Sigmoid colon (tissue), 7 donors: ENCODE results near the gene MIDN. TPM values are rescaled to one million over a fixed set of nuclear protein-coding genes. Genes with fewer than 3 reads are reported as not detected.

Experiments used
- DNase-seq: peaks from one replicate; pipeline ENCODE4 v3.0.0-alpha.2; 2019
- H3K27ac ChIP-seq, 4 donors: fragments of 200-600 bp; sonication (generic); one replicate each; pipeline ENCODE4 v1.5.1; 2016 to 2019; ENCODE audit warnings: mild to moderate bottlenecking in 1 of 4
- H3K27me3 ChIP-seq, 3 donors: fragments of 200-600 bp; sonication (generic); one replicate each; pipeline ENCODE4 v1.5.1; 2019; ENCODE audit warnings: mild to moderate bottlenecking in 1 of 3
- H3K36me3 ChIP-seq, 4 donors: fragments of 200-600 bp; sonication (generic); one replicate each; pipeline ENCODE4 v1.5.1; 2016 to 2019
- H3K4me1 ChIP-seq, 4 donors: fragments of 200-600 bp; sonication (generic); one replicate each; pipeline ENCODE4 v1.5.1; 2017 to 2019
- H3K4me3 ChIP-seq, 4 donors: fragments of 200-600 bp; sonication (generic); one replicate each; pipeline ENCODE4 v1.5.1; 2017 to 2019; ENCODE audit warnings: mild to moderate bottlenecking in 2 of 4, moderate library complexity in 1 of 4
- H3K9me3 ChIP-seq, 4 donors: fragments of 200-600 bp in 3 of 4; sonication (generic) in 3 of 4; one replicate each; pipeline versions ENCODE4 v1.5.1 to v1.6.1; 2013 to 2019
- EP300 ChIP-seq, 4 donors: sonication (generic); formaldehyde crosslinking; IDR thresholded peaks; one replicate each; pipeline ENCODE4 v1.6.1; 2017; ENCODE audit warnings: antibody characterized with exemption in 4 of 4
- POLR2A ChIP-seq, 2 donors: fragments of 450-650 bp; IDR thresholded peaks; one replicate each; pipeline ENCODE4 v1.6.1; 2016; ENCODE audit warnings: antibody characterized with exemption in 2 of 2, mild to moderate bottlenecking in 2 of 2, moderate library complexity in 2 of 2
- POLR2AphosphoS5 ChIP-seq, 4 donors: sonication (generic); formaldehyde crosslinking; IDR thresholded peaks; one replicate each; pipeline ENCODE4 v1.6.1; 2017; ENCODE audit warnings: antibody characterized with exemption in 4 of 4
- WGBS, 2 donors: extraction: QIAGEN DNeasy Blood & Tissue Kit; methylation state at CpG; one replicate each; pipeline ENCODE4 v1.1.7; 2013; 5-methylcytosine and 5-hydroxymethylcytosine counted together
- intact Hi-C: fragments of 100-400 bp; cut with DNase I; formaldehyde crosslinking; loops from one replicate; pipeline ENCODE4 v1.15.1; 2023
- polyA plus RNA-seq, 3 donors: library from polyadenylated mRNA; stranded (reverse); fragments of 200-250 nt; gene quantifications; one replicate each; pipeline ENCODE4 v1.2.3, GENCODE V29; 2013
- total RNA-seq, 4 donors: library from RNA; depleted of rRNA; stranded (reverse); fragments of >200 nt; gene quantifications; one replicate each; pipeline ENCODE4 v1.1.0, GENCODE V29; 2016
- TF ChIP-seq, protein P1 (sequence below), 4 experiments: fragments of 450-650 bp in 3 of 4; fragments of 200-600 bp in 1 of 4; IDR thresholded peaks; one replicate each; pipeline ENCODE4 v1.5.1; 2016 to 2019; ENCODE audit warnings: antibody characterized with exemption in 4 of 4, mild to moderate bottlenecking in 3 of 4, moderate library complexity in 2 of 4
- donor health status: healthy with polysubstance abuse.
- donor health status: Bipolar disorder and iron deficiency.
- donor health status: healthy.

MIDN gene
- total and polyA plus RNA-seq, 7 donors: 14.6 to 87.0 (median 42.1) TPM

DNA sequence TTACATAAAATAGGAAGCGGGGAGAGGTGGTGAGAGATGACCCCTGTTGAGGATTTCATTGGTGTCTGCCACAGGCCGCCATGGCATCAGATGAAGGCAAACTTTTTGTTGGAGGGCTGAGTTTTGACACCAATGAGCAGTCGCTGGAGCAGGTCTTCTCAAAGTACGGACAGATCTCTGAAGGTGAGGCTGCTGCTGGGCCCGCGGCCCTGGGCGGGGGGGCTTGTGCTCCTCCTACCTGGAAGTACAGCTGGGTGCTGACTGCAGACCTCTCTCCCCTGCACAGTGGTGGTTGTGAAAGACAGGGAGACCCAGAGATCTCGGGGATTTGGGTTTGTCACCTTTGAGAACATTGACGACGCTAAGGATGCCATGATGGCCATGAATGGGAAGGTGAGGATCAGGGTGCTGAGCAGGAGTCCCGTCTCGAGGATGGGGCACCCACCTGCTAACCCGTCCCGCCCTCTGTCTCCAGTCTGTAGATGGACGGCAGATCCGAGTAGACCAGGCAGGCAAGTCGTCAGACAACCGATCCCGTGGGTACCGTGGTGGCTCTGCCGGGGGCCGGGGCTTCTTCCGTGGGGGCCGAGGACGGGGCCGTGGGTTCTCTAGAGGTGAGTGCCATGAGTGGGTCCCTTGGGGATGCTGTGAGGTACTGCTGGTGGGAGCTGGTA is 22.6 kb downstream of the MIDN start:
- no peak for DNase-seq
- Histone ChIP-seq H3K4me3 (peak overlapping the region; percentile 9 to 94 (median 74)), H3K36me3 (peaks cover 35 to 42% (median 41%) of the 10 kb centered on the region in 4 donors), H3K27me3 (no peaks in the 10 kb centered on the region), H3K9me3 (no peaks in the 10 kb centered on the region), H3K27ac (peak overlapping the region; percentile 94 to 100 (median 97)), H3K4me1 (peaks cover 0 to 85% (median 83%) of the 10 kb centered on the region in 4 donors)
- intact Hi-C loops: no loop called here
- 51 to 73% methylated on average over 26 of the region's 26 CpGs for WGBS, 2 donors
- TF ChIP-seq, protein P1, sequence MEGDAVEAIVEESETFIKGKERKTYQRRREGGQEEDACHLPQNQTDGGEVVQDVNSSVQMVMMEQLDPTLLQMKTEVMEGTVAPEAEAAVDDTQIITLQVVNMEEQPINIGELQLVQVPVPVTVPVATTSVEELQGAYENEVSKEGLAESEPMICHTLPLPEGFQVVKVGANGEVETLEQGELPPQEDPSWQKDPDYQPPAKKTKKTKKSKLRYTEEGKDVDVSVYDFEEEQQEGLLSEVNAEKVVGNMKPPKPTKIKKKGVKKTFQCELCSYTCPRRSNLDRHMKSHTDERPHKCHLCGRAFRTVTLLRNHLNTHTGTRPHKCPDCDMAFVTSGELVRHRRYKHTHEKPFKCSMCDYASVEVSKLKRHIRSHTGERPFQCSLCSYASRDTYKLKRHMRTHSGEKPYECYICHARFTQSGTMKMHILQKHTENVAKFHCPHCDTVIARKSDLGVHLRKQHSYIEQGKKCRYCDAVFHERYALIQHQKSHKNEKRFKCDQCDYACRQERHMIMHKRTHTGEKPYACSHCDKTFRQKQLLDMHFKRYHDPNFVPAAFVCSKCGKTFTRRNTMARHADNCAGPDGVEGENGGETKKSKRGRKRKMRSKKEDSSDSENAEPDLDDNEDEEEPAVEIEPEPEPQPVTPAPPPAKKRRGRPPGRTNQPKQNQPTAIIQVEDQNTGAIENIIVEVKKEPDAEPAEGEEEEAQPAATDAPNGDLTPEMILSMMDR (IDR thresholded peaks at IDR 0.05): no peak
- TF ChIP-seq POLR2A (IDR thresholded peaks at IDR 0.05): no peak
- no peak for TF ChIP-seq EP300 (IDR thresholded peaks at IDR 0.05)
- no peak for TF ChIP-seq POLR2AphosphoS5 (IDR thresholded peaks at IDR 0.05)

DNA sequence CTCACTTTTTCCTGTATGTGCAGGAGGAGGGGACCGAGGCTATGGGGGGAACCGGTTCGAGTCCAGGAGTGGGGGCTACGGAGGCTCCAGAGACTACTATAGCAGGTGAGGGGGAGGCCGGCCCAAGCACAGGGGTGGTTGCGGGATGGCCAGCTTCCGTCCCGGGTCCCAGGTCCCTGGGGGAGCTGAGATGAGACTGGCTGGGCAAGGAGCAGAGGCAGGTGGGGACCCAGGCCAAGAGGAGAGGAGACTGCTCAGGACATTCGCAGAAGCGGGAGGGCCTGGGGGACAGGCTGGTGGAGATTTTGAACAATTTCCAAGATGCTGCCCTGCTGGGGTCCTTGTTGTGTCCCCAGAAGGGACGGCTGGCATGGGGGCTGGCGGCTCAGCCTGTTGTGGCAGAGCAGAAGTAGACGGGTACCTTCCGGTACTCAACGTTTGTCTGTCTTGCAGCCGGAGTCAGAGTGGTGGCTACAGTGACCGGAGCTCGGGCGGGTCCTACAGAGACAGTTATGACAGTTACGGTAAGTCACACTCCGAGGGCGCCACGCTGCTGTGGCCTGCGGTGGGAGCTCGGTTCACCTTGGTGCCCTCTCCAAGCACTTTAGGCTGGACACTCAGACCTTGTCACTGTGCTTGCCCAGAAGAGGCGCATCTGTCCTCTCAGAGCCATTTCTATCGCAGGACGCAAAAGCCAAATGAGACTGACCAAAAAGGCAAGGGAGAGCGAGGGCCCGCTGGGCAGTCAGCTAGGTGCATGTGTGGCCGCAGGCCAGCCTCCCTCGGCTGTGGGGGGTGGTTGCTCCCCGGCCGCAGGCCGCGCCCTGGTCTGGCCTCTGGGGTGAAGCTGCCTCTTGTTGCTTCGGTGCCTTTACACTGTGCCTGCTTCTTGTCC is 23.4 kb downstream of the MIDN start:
- DNase-seq: peak; percentile 74
- TF ChIP-seq POLR2AphosphoS5 (IDR thresholded peaks at IDR 0.05) (no peak), EP300 (IDR thresholded peaks at IDR 0.05) (no peak), POLR2A (IDR thresholded peaks at IDR 0.05) (no peak)
- peak overlapping the region; percentile 94 to 100 (median 97) for H3K27ac ChIP-seq
- peaks cover 35 to 42% (median 41%) of the 10 kb centered on the region in 4 donors for H3K36me3 ChIP-seq
- peak overlapping the region; percentile 9 to 94 (median 74) for H3K4me3 ChIP-seq
- no peaks in the 10 kb centered on the region for H3K9me3 ChIP-seq
- WGBS, 2 donors: 76 to 84% methylated on average over 37 of the region's 37 CpGs
- no peaks in the 10 kb centered on the region for H3K27me3 ChIP-seq
- H3K4me1 ChIP-seq: peaks cover 0 to 85% (median 83%) of the 10 kb centered on the region in 4 donors
- intact Hi-C loops: no loop called here

DNA sequence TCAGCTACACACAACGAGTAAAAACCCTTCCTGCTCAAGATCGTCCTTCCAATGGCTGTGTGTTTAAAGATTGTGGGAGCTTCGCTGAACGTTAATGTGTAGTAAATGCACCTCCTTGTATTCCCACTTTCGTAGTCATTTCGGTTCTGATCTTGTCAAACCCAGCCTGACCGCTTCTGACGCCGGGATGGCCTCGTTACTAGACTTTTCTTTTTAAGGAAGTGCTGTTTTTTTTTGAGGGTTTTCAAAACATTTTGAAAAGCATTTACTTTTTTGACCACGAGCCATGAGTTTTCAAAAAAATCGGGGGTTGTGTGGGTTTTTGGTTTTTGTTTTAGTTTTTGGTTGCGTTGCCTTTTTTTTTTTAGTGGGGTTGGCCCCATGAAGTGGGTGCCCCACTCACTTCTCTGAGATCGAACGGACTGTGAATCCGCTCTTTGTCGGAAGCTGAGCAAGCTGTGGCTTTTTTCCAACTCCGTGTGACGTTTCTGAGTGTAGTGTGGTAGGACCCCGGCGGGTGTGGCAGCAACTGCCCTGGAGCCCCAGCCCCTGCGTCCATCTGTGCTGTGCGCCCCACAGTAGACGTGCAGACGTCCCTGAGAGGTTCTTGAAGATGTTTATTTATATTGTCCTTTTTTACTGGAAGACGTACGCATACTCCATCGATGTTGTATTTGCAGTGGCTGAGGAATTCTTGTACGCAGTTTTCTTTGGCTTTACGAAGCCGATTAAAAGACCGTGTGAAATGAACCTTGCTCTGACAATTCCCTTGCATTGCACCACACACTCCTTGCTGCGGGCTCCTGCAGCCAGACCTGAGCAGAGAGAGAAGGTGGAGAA is 24.3 kb downstream of the MIDN start:
- Histone ChIP-seq H3K4me3 (peak overlapping the region in 3 of 4 donors; percentile 61 to 94 (median 86)), H3K36me3 (peaks cover 35 to 47% (median 41%) of the 10 kb centered on the region in 4 donors), H3K27me3 (no peaks in the 10 kb centered on the region), H3K9me3 (no peaks in the 10 kb centered on the region), H3K27ac (peak overlapping the region; percentile 94 to 100 (median 97)), H3K4me1 (peaks cover 0 to 79% (median 77%) of the 10 kb centered on the region in 4 donors)
- TF ChIP-seq, protein P1 (IDR thresholded peaks at IDR 0.05): no peak
- TF ChIP-seq POLR2A (IDR thresholded peaks at IDR 0.05) (no peak), POLR2AphosphoS5 (IDR thresholded peaks at IDR 0.05) (peak in 1 of 4 donors; percentile 27), EP300 (IDR thresholded peaks at IDR 0.05) (peak in 2 of 4 donors; percentile 33 to 74)
- intact Hi-C loops: no loop called here
- WGBS, 2 donors: 71 to 75% methylated on average over 33 of the region's 33 CpGs
- no peak for DNase-seq

DNA sequence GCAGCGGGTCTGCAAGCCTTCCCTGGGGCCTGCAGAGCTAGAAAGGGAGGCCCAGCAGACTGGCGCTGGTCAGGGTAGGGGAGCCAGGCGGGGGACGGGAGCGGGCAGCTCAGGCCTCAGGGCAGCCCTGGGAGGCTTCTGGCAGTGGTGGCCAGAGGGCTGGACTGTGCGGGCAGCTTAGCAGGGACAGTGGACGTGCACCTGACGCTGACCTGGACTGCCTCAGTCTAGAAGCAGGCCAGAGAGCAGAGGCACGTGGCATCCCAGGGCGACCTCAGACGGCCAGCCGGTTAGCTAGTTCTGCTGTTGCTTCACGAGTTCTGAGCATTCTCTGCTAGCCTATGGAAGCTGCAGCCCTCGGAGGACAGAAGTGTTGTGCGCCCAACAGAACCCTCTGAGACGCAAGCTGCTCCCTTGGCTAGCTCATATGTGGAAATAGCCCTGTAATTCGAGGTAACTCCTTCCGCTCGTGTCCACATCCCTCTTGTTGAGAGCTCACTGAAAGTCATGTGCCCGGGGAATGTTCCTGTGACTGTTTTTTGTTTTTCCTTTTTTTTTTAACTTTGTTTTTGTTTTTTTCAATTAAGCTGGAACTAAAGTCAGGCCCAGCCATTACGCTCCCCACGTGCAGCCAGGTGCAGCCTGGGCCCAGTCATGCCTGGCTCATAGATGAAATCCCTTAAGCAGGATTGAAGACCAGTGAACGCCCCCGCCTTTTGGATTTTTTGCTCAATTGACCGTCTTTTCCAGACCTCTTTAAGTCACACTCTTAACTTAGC is 25.1 kb downstream of the MIDN start:
- Histone ChIP-seq H3K27ac (peak overlapping the region; percentile 94 to 100 (median 97)), H3K36me3 (peaks cover 35 to 48% (median 41%) of the 10 kb centered on the region in 4 donors), H3K4me3 (peak overlapping the region in 1 of 4 donors; percentile 9), H3K4me1 (peaks cover 0 to 71% (median 69%) of the 10 kb centered on the region in 4 donors), H3K9me3 (no peaks in the 10 kb centered on the region), H3K27me3 (no peaks in the 10 kb centered on the region)
- TF ChIP-seq POLR2AphosphoS5 (IDR thresholded peaks at IDR 0.05): no peak
- TF ChIP-seq, protein P1 (IDR thresholded peaks at IDR 0.05): no peak
- TF ChIP-seq EP300 (IDR thresholded peaks at IDR 0.05): no peak
- TF ChIP-seq POLR2A (IDR thresholded peaks at IDR 0.05): no peak
- no peak for DNase-seq
- intact Hi-C loops: no loop called here
- WGBS, 2 donors: 87 to 88% methylated on average over 25 of the region's 25 CpGs
